ENCODE results near the gene CYP2A13.

CYP2A13 gene

GRCh38 chr19:41144403-41144802, 56.2 kb downstream of the CYP2A13 start:
- CTCF ChIA-PET: interaction anchor here (0.6 to 1.4 kb wide), 7 partner anchors 11 to 925 kb away, joined by 3 to 9 read pairs (median 4); no protein-coding TSS in a partner anchor
- no peak for TF ChIP-seq HDGF (IDR thresholded peaks at IDR 0.05; ENCODE audit: borderline replicate concordance)
- TF ChIP-seq ZNF384 (IDR thresholded peaks at IDR 0.05): peak; percentile 26; the same call in 1 of the 2 replicates
- TF ChIP-seq ARNT (IDR thresholded peaks at IDR 0.05): no peak
- DNase-seq (ENCODE audit: extremely low spot score): peak; percentile 73
- POLR2A ChIA-PET: no interaction called here

All from HEK293T (cell line).